ENCODE data around the gene NFKBIL1. TPM values are rescaled to one million over a fixed set of nuclear protein-coding genes. Genes with fewer than 3 reads are reported as not detected.

The NFKBIL1 gene
- total and polyA plus RNA-seq, 8 donors = 0.45 to 51.9 (median 18.9) TPM

GRCh38 chr6:31544676-31545075 lies 2.7 kb upstream of the NFKBIL1 start:
- intact Hi-C loops (cut with DNase I; ENCODE audit: low total_unique reads) = loop anchor here (5.0 kb wide), 1 partner anchor 58 kb away; no protein-coding TSS in a partner anchor
- 65 to 85% (median 77%) methylated on average over 2 of the region's 2 CpGs for WGBS, 5 donors
- Histone ChIP-seq H3K9me3 (no peaks in the 10 kb centered on the region), H3K27me3 (no peaks in the 10 kb centered on the region), H3K4me1 (peaks cover 25 to 58% (median 41%) of the 10 kb centered on the region in 4 donors), H3K36me3 (peaks cover 6 to 17% (median 15%) of the 10 kb centered on the region in 4 donors), H3K27ac (no peak overlapping the region), H3K4me3 (no peak overlapping the region)
- DNase-seq = no peak
- no peak for TF ChIP-seq POLR2AphosphoS5 (IDR thresholded peaks at IDR 0.05)
- TF ChIP-seq, protein P1, sequence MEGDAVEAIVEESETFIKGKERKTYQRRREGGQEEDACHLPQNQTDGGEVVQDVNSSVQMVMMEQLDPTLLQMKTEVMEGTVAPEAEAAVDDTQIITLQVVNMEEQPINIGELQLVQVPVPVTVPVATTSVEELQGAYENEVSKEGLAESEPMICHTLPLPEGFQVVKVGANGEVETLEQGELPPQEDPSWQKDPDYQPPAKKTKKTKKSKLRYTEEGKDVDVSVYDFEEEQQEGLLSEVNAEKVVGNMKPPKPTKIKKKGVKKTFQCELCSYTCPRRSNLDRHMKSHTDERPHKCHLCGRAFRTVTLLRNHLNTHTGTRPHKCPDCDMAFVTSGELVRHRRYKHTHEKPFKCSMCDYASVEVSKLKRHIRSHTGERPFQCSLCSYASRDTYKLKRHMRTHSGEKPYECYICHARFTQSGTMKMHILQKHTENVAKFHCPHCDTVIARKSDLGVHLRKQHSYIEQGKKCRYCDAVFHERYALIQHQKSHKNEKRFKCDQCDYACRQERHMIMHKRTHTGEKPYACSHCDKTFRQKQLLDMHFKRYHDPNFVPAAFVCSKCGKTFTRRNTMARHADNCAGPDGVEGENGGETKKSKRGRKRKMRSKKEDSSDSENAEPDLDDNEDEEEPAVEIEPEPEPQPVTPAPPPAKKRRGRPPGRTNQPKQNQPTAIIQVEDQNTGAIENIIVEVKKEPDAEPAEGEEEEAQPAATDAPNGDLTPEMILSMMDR (IDR thresholded peaks at IDR 0.05) = no peak
- TF ChIP-seq EP300 (IDR thresholded peaks at IDR 0.05) = no peak
- no peak for TF ChIP-seq POLR2A (IDR thresholded peaks at IDR 0.05)

DNA sequence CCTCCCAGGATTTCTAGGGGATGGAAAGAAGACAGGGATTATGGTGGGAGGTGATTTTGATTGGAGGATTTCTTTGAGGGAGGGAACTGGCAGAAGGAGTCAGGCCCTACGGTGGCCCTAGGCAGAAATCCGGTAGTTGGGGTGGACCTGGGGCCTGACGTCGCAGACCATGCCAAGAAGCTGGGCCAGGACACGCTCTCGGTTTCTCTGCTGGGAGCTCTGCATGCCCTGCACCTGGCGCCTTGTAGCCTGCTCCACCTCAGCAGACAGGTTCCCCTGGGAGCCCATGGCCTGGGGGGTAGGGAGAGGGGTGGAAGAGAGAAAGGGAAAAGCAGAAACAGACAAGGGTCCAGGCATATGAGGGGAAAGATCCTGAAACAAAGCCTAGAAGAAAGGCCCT lies 2.1 kb upstream of the NFKBIL1 start:
- H3K9me3 ChIP-seq = no peaks in the 10 kb centered on the region
- H3K27ac ChIP-seq = no peak overlapping the region
- DNase-seq = no peak
- intact Hi-C loops (cut with DNase I; ENCODE audit: low total_unique reads) = loop anchor here (5.0 kb wide), 1 partner anchor 57 kb away; no protein-coding TSS in a partner anchor
- 68 to 84% (median 76%) methylated on average over 7 of the region's 7 CpGs for WGBS, 5 donors
- H3K4me3 ChIP-seq = no peak overlapping the region
- H3K4me1 ChIP-seq = peaks cover 19 to 55% (median 35%) of the 10 kb centered on the region in 4 donors
- H3K27me3 ChIP-seq = no peaks in the 10 kb centered on the region
- H3K36me3 ChIP-seq = peaks cover 0 to 17% (median 15%) of the 10 kb centered on the region in 4 donors
- TF ChIP-seq EP300 (IDR thresholded peaks at IDR 0.05) (no peak), POLR2AphosphoS5 (IDR thresholded peaks at IDR 0.05) (no peak), POLR2A (IDR thresholded peaks at IDR 0.05) (no peak)
- TF ChIP-seq, protein P1 (IDR thresholded peaks at IDR 0.05) = no peak

DNA sequence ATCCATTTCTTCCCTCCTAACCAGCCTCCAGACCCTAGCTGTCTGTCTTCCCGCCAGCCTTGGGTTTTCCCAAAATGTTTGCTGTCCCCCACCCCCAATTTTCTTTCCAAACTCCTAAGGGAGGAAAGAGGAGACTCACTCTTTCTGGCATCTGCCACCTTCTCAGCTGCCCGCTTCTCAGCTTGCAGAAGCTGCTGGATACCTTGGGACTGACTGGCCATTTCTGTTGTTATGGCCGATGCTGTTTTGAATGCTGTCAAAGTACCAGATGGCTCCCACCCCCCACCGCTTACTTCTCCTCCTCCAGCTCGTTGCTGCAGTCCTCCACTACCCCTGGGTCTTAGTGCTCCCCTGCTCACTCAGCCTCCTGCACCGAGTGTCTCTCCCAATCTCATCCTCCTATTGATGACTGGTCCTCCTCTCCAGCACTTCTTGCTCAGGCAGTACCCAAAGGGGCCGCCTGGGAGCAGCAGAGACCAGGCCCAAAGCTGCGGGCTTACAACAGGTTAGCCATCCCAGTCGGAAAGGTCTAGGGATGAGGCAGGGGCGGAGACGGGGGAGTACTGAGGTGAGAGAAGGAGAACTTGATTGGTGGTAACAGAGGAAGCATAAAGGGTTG lies 960 bp upstream of the NFKBIL1 start, which contains the start of gene ATP6V1G2:
Gene ATP6V1G2, minus strand, starts transcription at position 270 of the 619 bp plus-strand sequence. Its CDS starts 49 bp downstream, at position 221.
- Histone ChIP-seq H3K27me3 (no peaks in the 10 kb centered on the region), H3K4me1 (peaks cover 13 to 48% (median 36%) of the 10 kb centered on the region in 4 donors), H3K36me3 (peaks cover 0 to 27% (median 25%) of the 10 kb centered on the region in 4 donors), H3K9me3 (no peaks in the 10 kb centered on the region), H3K27ac (peak within 1 kb of the TSS; percentile 86 to 89 (median 87)), H3K4me3 (peak within 1 kb of the TSS; percentile 43 to 54 (median 50))
- WGBS, 5 donors = 7 to 9% (median 8%) methylated on average over 11 of the region's 11 CpGs
- intact Hi-C loops (cut with DNase I; ENCODE audit: low total_unique reads) = loop anchor here (5.0 kb wide), 1 partner anchor 56 kb away; no protein-coding TSS in a partner anchor
- DNase-seq = peak; percentile 89 to 96
- TF ChIP-seq, protein P1 (IDR thresholded peaks at IDR 0.05) = peak in 6 of 7 experiments; percentile 50 to 99 (median 98)
- TF ChIP-seq POLR2A (IDR thresholded peaks at IDR 0.05) (no peak), POLR2AphosphoS5 (IDR thresholded peaks at IDR 0.05) (peak in 1 of 3 donors; percentile 65), EP300 (IDR thresholded peaks at IDR 0.05) (no peak)

DNA sequence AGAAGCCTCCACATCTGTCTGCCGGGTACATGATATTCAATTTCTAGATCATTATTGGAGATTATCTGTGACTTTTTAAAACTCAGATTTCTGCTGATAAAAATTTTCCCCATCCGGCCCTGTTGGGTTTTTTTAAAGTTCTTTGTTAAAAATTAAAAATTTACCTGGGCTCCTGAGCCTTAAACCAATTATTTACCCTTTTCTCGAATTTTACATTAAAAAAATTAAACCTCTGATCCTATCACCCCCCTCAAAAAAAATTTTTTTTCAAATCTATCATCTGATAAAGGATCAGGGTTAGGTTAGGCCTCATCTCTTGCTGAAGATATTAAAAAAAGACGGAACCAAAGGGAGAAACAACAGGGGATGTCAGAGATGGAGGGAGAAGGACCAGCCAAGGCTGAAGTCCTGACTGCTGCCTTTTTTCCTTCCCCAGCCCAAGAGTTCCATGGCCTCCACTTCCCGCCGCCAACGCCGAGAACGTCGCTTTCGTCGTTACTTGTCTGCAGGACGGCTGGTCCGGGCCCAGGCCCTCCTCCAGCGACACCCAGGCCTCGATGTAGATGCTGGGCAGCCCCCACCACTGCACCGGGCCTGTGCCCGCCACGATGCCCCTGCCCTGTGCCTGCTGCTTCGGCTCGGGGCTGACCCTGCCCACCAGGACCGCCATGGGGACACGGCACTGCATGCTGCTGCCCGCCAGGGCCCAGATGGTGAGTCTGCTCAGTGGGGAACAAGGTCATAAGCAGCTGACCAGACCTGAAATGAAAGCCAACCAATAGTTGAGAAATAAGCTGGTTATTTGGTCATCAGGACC lies 527 bp downstream of the NFKBIL1 start:
- no peak for TF ChIP-seq POLR2A (IDR thresholded peaks at IDR 0.05)
- no peak for TF ChIP-seq EP300 (IDR thresholded peaks at IDR 0.05)
- no peak for TF ChIP-seq POLR2AphosphoS5 (IDR thresholded peaks at IDR 0.05)
- TF ChIP-seq, protein P1 (IDR thresholded peaks at IDR 0.05) = no peak
- Histone ChIP-seq H3K9me3 (no peaks in the 10 kb centered on the region), H3K27ac (peak overlapping the region; percentile 86 to 89 (median 87)), H3K4me1 (peaks cover 9 to 50% (median 32%) of the 10 kb centered on the region in 4 donors), H3K4me3 (peak overlapping the region; percentile 43 to 54 (median 50)), H3K27me3 (no peaks in the 10 kb centered on the region), H3K36me3 (peaks cover 0 to 40% (median 34%) of the 10 kb centered on the region in 4 donors)
- intact Hi-C loops (cut with DNase I; ENCODE audit: low total_unique reads) = loop anchor here (5.0 kb wide), 1 partner anchor 54 kb away; no protein-coding TSS in a partner anchor
- 73 to 78% (median 74%) methylated on average over 24 of the region's 24 CpGs for WGBS, 5 donors
- DNase-seq = peak in 1 of 2 donors; percentile 31

Measured in stomach (tissue), 9 donors.